Prostate gland (tissue), 1 donor: Measurements from ENCODE around the gene EDEM1.

Experiments
- POLR2A ChIP-seq: fragments of 450-650 bp; IDR thresholded peaks from one replicate; pipeline ENCODE4 v1.6.1; 2016; ENCODE audit warnings: antibody characterized with exemption, mild to moderate bottlenecking
- POLR2AphosphoS5 ChIP-seq: sonication (generic); formaldehyde crosslinking; IDR thresholded peaks from one replicate; pipeline ENCODE4 v1.6.1; 2017; ENCODE audit warnings: antibody characterized with exemption

- TF ChIP-seq POLR2A: no peak
- TF ChIP-seq POLR2AphosphoS5: no peak
Measured at GRCh38 chr3:5233026-5233425, 45.5 kb downstream of the EDEM1 start.
